H9 (cell line): Measurements from ENCODE around the gene TEX51. TPM values are rescaled to one million over a fixed set of nuclear protein-coding genes. Genes with fewer than 3 reads are reported as not detected.

ENCODE experiments used
- DNase-seq: peaks from one replicate; pipeline ENCODE4 v3.0.0-alpha.2; 2017
- H2AFZ ChIP-seq: one replicate; pipeline ENCODE4 v1.6.1; 2013; ENCODE audit warnings: mild to moderate bottlenecking, low read length, control low read depth, moderate library complexity
- H2AK5ac ChIP-seq: 2 replicates; pipeline ENCODE4 v1.6.1; 2013; ENCODE audit warnings: low read length, control low read depth, mixed read lengths; ENCODE audit not compliant: insufficient read length
- H2BK120ac ChIP-seq: one replicate; pipeline ENCODE4 v1.6.1; 2013; ENCODE audit warnings: low read depth, mild to moderate bottlenecking, low read length, control low read depth, inconsistent platforms; ENCODE audit not compliant: poor library complexity, severe bottlenecking
- H2BK12ac ChIP-seq: 2 replicates; pipeline ENCODE4 v1.6.1; 2013; ENCODE audit warnings: low read length, control low read depth, mixed read lengths, low read depth; ENCODE audit not compliant: insufficient read length
- H2BK15ac ChIP-seq: 2 replicates; pipeline ENCODE4 v1.6.1; 2013; ENCODE audit warnings: low read depth, low read length, control low read depth
- H2BK20ac ChIP-seq: one replicate; pipeline ENCODE4 v1.6.1; 2013; ENCODE audit warnings: low read depth, mild to moderate bottlenecking, low read length, control low read depth, inconsistent platforms; ENCODE audit not compliant: poor library complexity, severe bottlenecking
- H2BK5ac ChIP-seq: 2 replicates; pipeline ENCODE4 v1.6.1; 2013; ENCODE audit warnings: low read length, control low read depth, mixed read lengths; ENCODE audit not compliant: insufficient read length
- H3K14ac ChIP-seq: 2 replicates; pipeline ENCODE4 v1.6.1; 2013; ENCODE audit warnings: low read length, control low read depth; ENCODE audit not compliant: insufficient read depth
- H3K18ac ChIP-seq: 2 replicates; pipeline ENCODE4 v1.6.1; 2013; ENCODE audit warnings: low read depth, mild to moderate bottlenecking, mixed read lengths, low read length, control low read depth; ENCODE audit not compliant: insufficient read length
- H3K23ac ChIP-seq: 2 replicates; pipeline ENCODE4 v1.6.1; 2013; ENCODE audit warnings: low read length, control low read depth, mixed read lengths, low read depth; ENCODE audit not compliant: insufficient read length
- H3K23me2 ChIP-seq: 2 replicates; pipeline ENCODE4 v1.6.1; 2013; ENCODE audit warnings: low read depth, mild to moderate bottlenecking, mixed read lengths, low read length, control low read depth; ENCODE audit not compliant: insufficient read length, poor library complexity, severe bottlenecking
- H3K27ac ChIP-seq: 2 replicates; pipeline ENCODE4 v1.5.1; 2013; ENCODE audit warnings: low read length, control low read depth, mixed read lengths, low read depth; ENCODE audit not compliant: insufficient read length
- H3K27me3 ChIP-seq: 2 replicates; pipeline ENCODE4 v1.6.1; 2013; ENCODE audit warnings: low read length, control low read depth, inconsistent platforms; ENCODE audit not compliant: insufficient read depth
- H3K4ac ChIP-seq: 2 replicates; pipeline ENCODE4 v1.6.1; 2013; ENCODE audit warnings: low read depth, mild to moderate bottlenecking, control low read depth, inconsistent platforms, low read length, moderate library complexity
- H3K4me1 ChIP-seq: 2 replicates; pipeline ENCODE4 v1.6.1; 2013; ENCODE audit warnings: low read length, control low read depth, inconsistent platforms; ENCODE audit not compliant: insufficient read depth
- H3K4me2 ChIP-seq: 2 replicates; pipeline ENCODE4 v1.6.1; 2013; ENCODE audit warnings: low read length, control low read depth, mixed read lengths; ENCODE audit not compliant: insufficient read length, insufficient read depth
- H3K56ac ChIP-seq: 2 replicates; pipeline ENCODE4 v1.6.1; 2013; ENCODE audit warnings: low read depth, mild to moderate bottlenecking, mixed read lengths, low read length, control low read depth; ENCODE audit not compliant: insufficient read length
- H3K79me1 ChIP-seq: 2 replicates; pipeline ENCODE4 v1.6.1; 2013; ENCODE audit warnings: low read depth, mild to moderate bottlenecking, moderate library complexity, low read length, control low read depth, inconsistent platforms; ENCODE audit not compliant: insufficient read depth, poor library complexity, severe bottlenecking
- H3K79me2 ChIP-seq: 2 replicates; pipeline ENCODE4 v1.6.1; 2013; ENCODE audit warnings: low read length, control low read depth, inconsistent platforms; ENCODE audit not compliant: insufficient read depth
- H3K9ac ChIP-seq: 2 replicates; pipeline ENCODE4 v1.6.1; 2013; ENCODE audit warnings: low read length, control low read depth, mixed read lengths; ENCODE audit not compliant: insufficient read length; ENCODE audit errors: extremely low read depth
- H3K9me3 ChIP-seq: one replicate; pipeline ENCODE4 v1.6.1; 2013; ENCODE audit warnings: low read depth, low read length, inconsistent platforms; ENCODE audit not compliant: control insufficient read depth
- H3T11ph ChIP-seq: one replicate; pipeline ENCODE4 v1.6.1; 2013; ENCODE audit warnings: mild to moderate bottlenecking, low read length, control low read depth, inconsistent platforms
- H4K20me1 ChIP-seq: one replicate; pipeline ENCODE4 v1.6.1; 2013; ENCODE audit not compliant: control insufficient read depth, insufficient read length, insufficient read depth
- H4K5ac ChIP-seq: 2 replicates; pipeline ENCODE4 v1.6.1; 2013; ENCODE audit warnings: low read depth, mild to moderate bottlenecking, mixed read lengths, low read length, control low read depth; ENCODE audit not compliant: insufficient read length
- H4K8ac ChIP-seq: replicated peaks from 2 replicates; pipeline ENCODE4 v1.6.1; 2013; ENCODE audit warnings: low read length, control low read depth, mixed read lengths, low read depth; ENCODE audit not compliant: insufficient read length
- H4K91ac ChIP-seq: 2 replicates; pipeline ENCODE4 v1.6.1; 2013; ENCODE audit warnings: low read depth, mild to moderate bottlenecking, moderate library complexity, mixed read lengths, low read length, control low read depth; ENCODE audit not compliant: insufficient read length
- H3K27ac Mint-ChIP-seq, 3 experiments: 2 replicates in 2 of 3; 3 replicates in 1 of 3; pipeline ENCODE4 v1.8.0; 2020 to 2021; ENCODE audit warnings: mixed read lengths in 3 of 3, mild to moderate bottlenecking in 1 of 3, moderate library complexity in 1 of 3
- H3K27me3 Mint-ChIP-seq: 2 replicates; pipeline ENCODE4 v1.8.0; 2021; ENCODE audit warnings: low read depth, mild to moderate bottlenecking, moderate library complexity, mixed read lengths
- H3K36me3 Mint-ChIP-seq, 3 experiments: 2 replicates in 2 of 3; 3 replicates in 1 of 3; pipeline ENCODE4 v1.8.0; 2020 to 2021; ENCODE audit warnings: low read depth in 3 of 3, mixed read lengths in 3 of 3; ENCODE audit not compliant: insufficient read depth in 1 of 3
- H3K4me1 Mint-ChIP-seq, 2 experiments: 2 replicates each; pipeline ENCODE4 v1.8.0; 2020; ENCODE audit warnings: mixed read lengths in 2 of 2
- H3K4me3 Mint-ChIP-seq, 2 experiments: 2 replicates in 1 of 2; 3 replicates in 1 of 2; pipeline ENCODE4 v1.8.0; 2020 to 2021; ENCODE audit warnings: mild to moderate bottlenecking in 2 of 2, mixed read lengths in 2 of 2, moderate library complexity in 1 of 2
- H3K9me3 Mint-ChIP-seq, 2 experiments: 2 replicates in 1 of 2; 3 replicates in 1 of 2; pipeline ENCODE4 v1.8.0; 2020; ENCODE audit warnings: mild to moderate bottlenecking in 2 of 2, mixed read lengths in 2 of 2, moderate library complexity in 1 of 2
- CTCF ChIP-seq: fragments of 200-600 bp; sonication (generic); conservative IDR thresholded peaks from 3 replicates; pipeline ENCODE4 v1.8.0; 2021; ENCODE audit warnings: antibody characterized with exemption, mild to moderate bottlenecking
- WGBS: extraction: QIAGEN DNeasy Blood & Tissue Kit; methylation state at CpG from one replicate; pipeline ENCODE4 v1.1.7; 2013; ENCODE audit warnings: missing lambda C conversion rate, low lambda C conversion rate, mixed read lengths; ENCODE audit not compliant: insufficient read length; ENCODE audit errors: extremely low coverage; 5-methylcytosine and 5-hydroxymethylcytosine counted together
- total RNA-seq: library from RNA; stranded (reverse); gene quantifications from 2 replicates; pipeline ENCODE4 v1.2.1, GENCODE V29; 2021

Gene TEX51
- total RNA-seq, 1 experiment from 2014 or later = not detected

GRCh38 chr2:126950504-126950903, 51.8 kb downstream of the TEX51 start:
- no peak overlapping the region for H4K8ac ChIP-seq
- no peak overlapping the region for H3K4ac ChIP-seq
- H3T11ph ChIP-seq = no peak overlapping the region
- no peaks in the 10 kb centered on the region for H4K20me1 ChIP-seq
- Mint-ChIP-seq H3K4me3 (no peak overlapping the region), H3K27me3 (peaks cover 59% of the 10 kb centered on the region), H3K36me3 (peaks cover 3 to 9% (median 5%) of the 10 kb centered on the region in 3 experiments; a peak in 4 of 7 replicates), H3K4me1 (peaks cover 29 to 31% of the 10 kb centered on the region in 2 experiments), H3K27ac (no peak overlapping the region), H3K9me3 (peaks cover 12 to 15% of the 10 kb centered on the region in 2 experiments)
- H2BK120ac ChIP-seq = no peak overlapping the region
- no peak overlapping the region for H3K9ac ChIP-seq
- no peak overlapping the region for H3K14ac ChIP-seq
- H3K4me2 ChIP-seq = no peak overlapping the region
- no peaks in the 10 kb centered on the region for H3K27me3 ChIP-seq
- no peak overlapping the region for H3K56ac ChIP-seq
- H3K79me2 ChIP-seq = no peaks in the 10 kb centered on the region
- no peak overlapping the region for H3K27ac ChIP-seq
- H2BK15ac ChIP-seq = no peak overlapping the region
- peaks cover 6% of the 10 kb centered on the region; the same call in 1 of the 2 replicates for H3K4me1 ChIP-seq
- H3K9me3 ChIP-seq = no peaks in the 10 kb centered on the region
- WGBS = no CpG with 5 or more reads among the region's 3 CpGs
- H4K91ac ChIP-seq = no peak overlapping the region
- no peak overlapping the region for H4K5ac ChIP-seq
- H2AFZ ChIP-seq = no peak overlapping the region
- no peaks in the 10 kb centered on the region for H3K23me2 ChIP-seq
- H2BK12ac ChIP-seq = no peak overlapping the region
- H3K79me1 ChIP-seq = no peaks in the 10 kb centered on the region
- TF ChIP-seq CTCF = no peak
- no peak overlapping the region for H2BK5ac ChIP-seq
- no peak overlapping the region for H3K18ac ChIP-seq
- H2BK20ac ChIP-seq = no peak overlapping the region
- no peak overlapping the region for H2AK5ac ChIP-seq
- no peak overlapping the region for H3K23ac ChIP-seq
- DNase-seq = no peak

Other genes with a start within 250 kb of the TEX51 start
- gene GYPC, start 242.7 kb upstream of the TEX51 start, total RNA-seq = 13.6 and 14.0 TPM in 2 replicates
- gene BIN1, start 208.3 kb downstream of the TEX51 start, total RNA-seq = 30.0 and 32.0 TPM in 2 replicates